ENCODE data around the gene WDR27.

The WDR27 gene

DNA sequence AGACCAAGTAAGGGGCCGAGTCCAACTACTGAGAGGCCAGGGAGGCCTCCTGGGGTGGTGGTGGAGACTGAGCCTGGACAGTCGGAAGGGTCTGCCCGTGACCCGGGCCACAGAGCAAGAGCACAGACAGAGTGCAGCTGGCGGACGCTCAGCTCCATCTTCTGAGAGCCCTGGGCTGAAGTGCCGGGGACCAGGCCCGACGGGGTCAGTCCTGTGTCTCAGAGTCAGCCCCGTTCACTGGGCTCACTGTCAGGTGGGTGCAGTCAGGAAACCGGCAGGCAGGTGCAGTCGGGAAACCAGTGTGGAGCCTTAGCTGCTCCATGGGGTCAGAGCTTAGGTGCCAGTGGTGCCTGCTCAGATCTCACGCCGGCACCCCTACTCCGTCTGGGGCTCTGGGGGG is 76.5 kb downstream of the WDR27 start:
- H3K9me3 Mint-ChIP-seq, result peaks cover 8% of the 10 kb centered on the region
- H3K27me3 Mint-ChIP-seq (ENCODE audit: low read depth, poor library complexity), result peaks cover 3% of the 10 kb centered on the region
- TF ChIP-seq, protein P1, sequence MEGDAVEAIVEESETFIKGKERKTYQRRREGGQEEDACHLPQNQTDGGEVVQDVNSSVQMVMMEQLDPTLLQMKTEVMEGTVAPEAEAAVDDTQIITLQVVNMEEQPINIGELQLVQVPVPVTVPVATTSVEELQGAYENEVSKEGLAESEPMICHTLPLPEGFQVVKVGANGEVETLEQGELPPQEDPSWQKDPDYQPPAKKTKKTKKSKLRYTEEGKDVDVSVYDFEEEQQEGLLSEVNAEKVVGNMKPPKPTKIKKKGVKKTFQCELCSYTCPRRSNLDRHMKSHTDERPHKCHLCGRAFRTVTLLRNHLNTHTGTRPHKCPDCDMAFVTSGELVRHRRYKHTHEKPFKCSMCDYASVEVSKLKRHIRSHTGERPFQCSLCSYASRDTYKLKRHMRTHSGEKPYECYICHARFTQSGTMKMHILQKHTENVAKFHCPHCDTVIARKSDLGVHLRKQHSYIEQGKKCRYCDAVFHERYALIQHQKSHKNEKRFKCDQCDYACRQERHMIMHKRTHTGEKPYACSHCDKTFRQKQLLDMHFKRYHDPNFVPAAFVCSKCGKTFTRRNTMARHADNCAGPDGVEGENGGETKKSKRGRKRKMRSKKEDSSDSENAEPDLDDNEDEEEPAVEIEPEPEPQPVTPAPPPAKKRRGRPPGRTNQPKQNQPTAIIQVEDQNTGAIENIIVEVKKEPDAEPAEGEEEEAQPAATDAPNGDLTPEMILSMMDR (IDR thresholded peaks at IDR 0.05), result no peak
- peaks cover 43% of the 10 kb centered on the region for H3K4me1 Mint-ChIP-seq
- H3K36me3 Mint-ChIP-seq (ENCODE audit: low read depth), result peaks cover 52% of the 10 kb centered on the region
- peak overlapping the region; percentile 51 for H3K27ac Mint-ChIP-seq
- DNase-seq, result no peak
- no peak overlapping the region for H3K4me3 Mint-ChIP-seq

DNA sequence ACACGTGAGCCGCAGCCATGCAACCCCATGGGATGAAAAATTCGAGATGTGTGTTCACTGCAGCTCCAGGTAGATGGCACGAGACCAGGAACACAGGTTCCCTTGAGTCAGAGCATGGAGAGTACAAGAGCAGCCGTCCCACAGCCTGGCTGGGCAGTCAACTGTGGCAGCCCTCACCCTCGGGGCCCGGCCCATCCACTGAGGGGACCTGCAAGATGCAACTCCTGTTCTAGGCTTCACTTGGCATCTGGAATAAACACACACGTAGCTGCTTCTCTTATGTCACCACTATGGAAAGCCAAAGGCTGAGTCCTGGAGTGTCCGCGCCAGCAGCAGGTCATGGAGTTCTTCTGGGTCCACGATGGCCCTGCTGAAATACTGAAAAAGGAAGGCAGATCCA is 77.0 kb downstream of the WDR27 start:
- Mint-ChIP-seq H3K4me1 (peaks cover 43% of the 10 kb centered on the region), H3K4me3 (no peak overlapping the region), H3K9me3 (peaks cover 8% of the 10 kb centered on the region), H3K27me3 (ENCODE audit: low read depth, poor library complexity) (peaks cover 3% of the 10 kb centered on the region), H3K27ac (peak overlapping the region; percentile 51), H3K36me3 (ENCODE audit: low read depth) (peaks cover 49% of the 10 kb centered on the region)
- DNase-seq, result no peak
- TF ChIP-seq, protein P1 (IDR thresholded peaks at IDR 0.05), result no peak

DNA sequence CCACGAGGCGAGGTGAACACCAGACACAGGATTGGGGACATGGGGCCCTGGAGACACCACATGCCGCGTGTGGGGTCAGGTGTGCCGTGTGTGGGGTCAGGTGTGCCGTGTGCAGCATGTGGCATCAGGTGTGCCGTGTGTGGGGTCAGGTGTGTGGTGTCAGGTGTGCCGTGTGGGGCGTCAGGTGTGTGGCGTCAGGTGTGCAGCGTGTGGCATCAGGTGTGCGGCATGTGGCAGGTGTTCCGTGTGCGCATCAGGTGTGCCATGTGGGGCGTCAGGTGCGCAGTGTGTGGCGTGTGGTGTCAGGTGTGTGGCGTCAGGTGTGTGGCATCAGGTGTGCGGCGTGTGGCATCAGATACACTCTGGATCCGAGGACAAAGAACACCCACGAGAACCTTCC is 77.9 kb downstream of the WDR27 start:
- H3K4me3 Mint-ChIP-seq, result no peak overlapping the region
- H3K27me3 Mint-ChIP-seq (ENCODE audit: low read depth, poor library complexity), result peaks cover 3% of the 10 kb centered on the region
- DNase-seq, result no peak
- TF ChIP-seq, protein P1 (IDR thresholded peaks at IDR 0.05), result no peak
- H3K27ac Mint-ChIP-seq, result no peak overlapping the region
- H3K36me3 Mint-ChIP-seq (ENCODE audit: low read depth), result peaks cover 52% of the 10 kb centered on the region
- peaks cover 8% of the 10 kb centered on the region for H3K9me3 Mint-ChIP-seq
- H3K4me1 Mint-ChIP-seq, result peaks cover 47% of the 10 kb centered on the region

DNA sequence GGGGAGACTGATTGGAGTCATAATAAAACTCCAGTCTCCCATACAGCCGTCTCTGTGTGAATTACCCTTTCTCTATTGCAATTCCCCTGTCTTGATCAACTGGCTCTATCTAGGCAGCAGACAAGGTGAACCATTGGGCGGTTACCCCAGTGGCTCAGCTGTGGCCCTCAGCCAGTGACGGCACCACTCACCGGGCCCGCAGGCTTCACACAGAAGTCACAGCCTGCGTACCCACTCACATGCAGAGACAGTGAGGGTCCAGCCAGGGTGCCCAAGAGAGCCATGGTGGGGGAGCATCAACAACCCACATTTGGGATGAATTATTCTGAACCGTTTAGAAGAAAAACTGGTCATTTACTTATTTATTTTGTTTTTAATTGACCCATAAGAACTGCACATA is 78.5 kb downstream of the WDR27 start:
- H3K4me3 Mint-ChIP-seq, result no peak overlapping the region
- DNase-seq, result no peak
- H3K27ac Mint-ChIP-seq, result peak overlapping the region; percentile 80
- H3K9me3 Mint-ChIP-seq, result peaks cover 8% of the 10 kb centered on the region
- peaks cover 54% of the 10 kb centered on the region for H3K36me3 Mint-ChIP-seq (ENCODE audit: low read depth)
- H3K4me1 Mint-ChIP-seq, result peaks cover 44% of the 10 kb centered on the region
- TF ChIP-seq, protein P1 (IDR thresholded peaks at IDR 0.05), result no peak
- peaks cover 3% of the 10 kb centered on the region for H3K27me3 Mint-ChIP-seq (ENCODE audit: low read depth, poor library complexity)

DNA sequence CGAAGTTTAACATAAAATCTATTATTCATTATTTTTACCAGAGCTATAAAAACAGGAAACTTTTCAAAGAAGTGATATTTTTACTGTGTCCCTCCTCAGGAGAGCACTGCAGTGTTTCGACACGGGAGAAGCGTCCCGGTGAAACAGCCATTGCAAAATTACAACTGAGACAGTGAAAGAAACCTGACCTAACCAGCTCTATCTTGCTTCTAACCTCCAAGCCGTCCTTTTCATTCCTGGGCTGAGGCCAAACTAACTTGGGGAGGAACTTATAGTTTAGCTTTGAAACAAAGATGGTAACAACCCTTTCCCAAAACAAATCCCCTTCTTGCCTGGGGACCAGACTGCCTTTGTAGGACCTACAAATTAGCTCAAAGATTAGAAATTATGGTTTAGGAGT is 79.2 kb downstream of the WDR27 start:
- H3K36me3 Mint-ChIP-seq (ENCODE audit: low read depth), result peaks cover 54% of the 10 kb centered on the region
- H3K4me3 Mint-ChIP-seq, result no peak overlapping the region
- H3K4me1 Mint-ChIP-seq, result peaks cover 40% of the 10 kb centered on the region
- TF ChIP-seq, protein P1 (IDR thresholded peaks at IDR 0.05), result no peak
- peaks cover 8% of the 10 kb centered on the region for H3K9me3 Mint-ChIP-seq
- peak overlapping the region; percentile 78 for H3K27ac Mint-ChIP-seq
- peaks cover 3% of the 10 kb centered on the region for H3K27me3 Mint-ChIP-seq (ENCODE audit: low read depth, poor library complexity)
- no peak for DNase-seq

DNA sequence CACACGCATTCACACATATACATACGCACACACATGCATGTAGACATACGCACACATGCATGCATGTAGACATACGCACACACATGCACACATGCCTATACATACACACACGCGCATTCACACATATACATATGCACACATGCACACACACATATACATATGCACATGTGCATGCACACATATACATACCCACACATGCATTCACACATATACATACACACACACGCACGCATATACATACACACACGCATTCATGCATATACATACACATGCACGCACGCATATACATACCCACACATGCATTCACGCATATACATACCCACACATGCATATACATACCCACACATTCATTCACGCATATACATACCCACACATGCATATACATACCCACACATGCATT is 80.5 kb downstream of the WDR27 start:
- Mint-ChIP-seq H3K27ac (no peak overlapping the region), H3K27me3 (ENCODE audit: low read depth, poor library complexity) (peaks cover 3% of the 10 kb centered on the region), H3K4me1 (peaks cover 29% of the 10 kb centered on the region), H3K9me3 (peaks cover 13% of the 10 kb centered on the region), H3K36me3 (ENCODE audit: low read depth) (peaks cover 50% of the 10 kb centered on the region), H3K4me3 (no peak overlapping the region)
- TF ChIP-seq, protein P1 (IDR thresholded peaks at IDR 0.05), result no peak
- DNase-seq, result no peak

Measured in nephron progenitor cell (in vitro differentiated cells).